Cardiac fibroblast (primary cell): ENCODE results near the gene DNAH3.

Experiments used
- DNase-seq, 2 donors: peaks; one replicate each; pipeline versions ENCODE4 v3.0.0 to v3.0.0-alpha.2; 2010; ENCODE audit warnings: low read depth in 2 of 2
- H3K4me3 ChIP-seq, 2 donors: replicated peaks in 1 of 2; 1 replicate in 1 of 2; 2 replicates in 1 of 2; pipeline ENCODE4 v1.5.1; 2011; ENCODE audit warnings: low read depth in 2 of 2, low read length in 2 of 2, mild to moderate bottlenecking in 2 of 2, moderate library complexity in 1 of 2
- CTCF ChIP-seq: IDR thresholded peaks from one replicate; pipeline ENCODE4 v1.5.1; 2011; ENCODE audit warnings: low read depth, mild to moderate bottlenecking, low read length, inconsistent platforms

DNAH3 gene

GRCh38 chr16:20968765-20969164 lies 181.9 kb downstream of the DNAH3 start:
- H3K4me3 ChIP-seq, result no peak overlapping the region
- TF ChIP-seq CTCF, result no peak
- DNase-seq, result no peak

GRCh38 chr16:20960899-20961298 lies 189.7 kb downstream of the DNAH3 start:
- DNase-seq, result no peak
- no peak overlapping the region for H3K4me3 ChIP-seq
- TF ChIP-seq CTCF, result no peak

GRCh38 chr16:20957153-20957552 lies 193.5 kb downstream of the DNAH3 start:
- no peak for DNase-seq
- H3K4me3 ChIP-seq, result no peak overlapping the region
- TF ChIP-seq CTCF, result no peak

- H3K4me3 ChIP-seq, result no peak overlapping the region
- TF ChIP-seq CTCF, result no peak
- DNase-seq, result peak; percentile 46 to 55
Observed at GRCh38 chr16:20956319-20956718, 194.3 kb downstream of the DNAH3 start.

- DNase-seq, result no peak
- TF ChIP-seq CTCF, result no peak
- no peak overlapping the region for H3K4me3 ChIP-seq
Observed at GRCh38 chr16:20954574-20954973, 196.1 kb downstream of the DNAH3 start.

- no peak overlapping the region for H3K4me3 ChIP-seq
- DNase-seq, result no peak
- no peak for TF ChIP-seq CTCF
Observed at GRCh38 chr16:20952139-20952920, 198.3 kb downstream of the DNAH3 start.

- H3K4me3 ChIP-seq, result no peak overlapping the region
- no peak for TF ChIP-seq CTCF
- no peak for DNase-seq
Observed at GRCh38 chr16:20950294-20950693, 200.4 kb downstream of the DNAH3 start.
